Medulla oblongata (tissue), 1 donor: Measurements from ENCODE around the gene FAM131B.
"Not testable (repeated sequence)": the region's sequence is repeated elsewhere in the genome, so short reads cannot be mapped to it uniquely, and the experiment has no call there.

Experiments
- DNase-seq: peaks from one replicate; pipeline ENCODE4 v3.0.0-alpha.2; 2015; ENCODE audit errors: extremely low spot score

Gene FAM131B

DNA sequence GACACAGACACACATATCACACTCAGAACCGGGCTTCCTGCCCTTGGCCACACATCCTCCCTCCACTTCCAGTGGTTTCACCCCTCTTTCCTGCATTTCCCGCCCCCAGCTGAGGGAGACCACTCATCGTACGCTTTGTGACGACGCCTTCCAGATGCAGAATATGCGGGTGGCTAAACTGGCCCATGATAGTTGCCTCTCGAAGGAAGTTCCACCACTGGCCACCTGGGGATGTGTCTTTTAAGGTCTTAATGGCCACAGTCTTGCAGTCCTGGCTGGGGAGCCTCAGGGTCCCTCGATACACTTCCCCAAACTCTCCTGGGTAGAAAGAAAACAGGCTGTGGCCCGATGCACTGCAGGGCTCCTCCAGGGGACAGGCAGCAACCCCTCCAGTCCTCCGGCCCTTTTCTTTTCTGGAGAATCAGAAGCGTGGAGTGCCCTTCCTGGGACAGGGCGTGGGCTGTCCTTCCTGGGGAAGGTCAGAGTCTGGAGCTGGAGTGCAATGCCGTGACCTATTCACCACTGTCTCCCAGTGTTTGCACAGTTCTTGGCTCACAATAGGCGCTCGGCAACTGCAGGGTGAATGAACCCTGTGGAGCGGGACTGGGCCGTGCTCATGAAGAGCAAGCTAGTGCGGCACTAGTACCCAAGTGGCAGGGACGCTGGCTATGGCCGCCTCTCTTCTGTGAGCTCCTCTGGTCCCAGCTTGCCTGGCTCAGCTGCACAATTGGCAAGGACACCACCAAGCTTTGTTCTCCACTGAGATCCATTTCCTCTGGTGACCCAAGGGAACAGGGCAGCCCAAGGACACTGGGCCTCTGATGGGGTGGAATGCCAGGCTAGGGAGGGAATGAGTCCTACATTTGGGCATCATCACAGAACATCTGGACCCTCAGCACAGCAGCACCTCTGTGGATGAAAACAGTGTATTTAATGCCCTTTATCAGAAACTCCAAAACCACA is 33.0 kb upstream of the FAM131B start:
- peak; percentile 37 for DNase-seq

DNA sequence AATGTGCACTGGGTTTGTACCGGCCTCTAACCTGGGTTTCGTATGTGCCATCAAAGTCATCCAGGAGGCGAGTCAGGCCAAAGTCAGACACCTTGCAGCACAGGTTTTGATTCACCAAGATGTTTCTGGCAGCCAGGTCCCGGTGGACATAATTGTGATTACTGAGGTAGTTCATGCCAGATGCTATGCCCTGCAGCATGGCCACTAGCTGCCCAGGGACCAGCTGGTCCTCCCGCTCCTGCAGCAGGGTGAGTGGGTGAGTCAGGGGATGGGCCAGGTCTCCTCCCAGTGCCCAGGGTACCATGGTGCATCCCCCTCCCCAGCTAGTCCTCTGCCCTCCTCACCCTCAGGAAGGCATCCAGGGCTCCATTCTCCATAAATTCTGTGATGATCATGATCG is 32.3 kb upstream of the FAM131B start:
- no peak for DNase-seq

DNA sequence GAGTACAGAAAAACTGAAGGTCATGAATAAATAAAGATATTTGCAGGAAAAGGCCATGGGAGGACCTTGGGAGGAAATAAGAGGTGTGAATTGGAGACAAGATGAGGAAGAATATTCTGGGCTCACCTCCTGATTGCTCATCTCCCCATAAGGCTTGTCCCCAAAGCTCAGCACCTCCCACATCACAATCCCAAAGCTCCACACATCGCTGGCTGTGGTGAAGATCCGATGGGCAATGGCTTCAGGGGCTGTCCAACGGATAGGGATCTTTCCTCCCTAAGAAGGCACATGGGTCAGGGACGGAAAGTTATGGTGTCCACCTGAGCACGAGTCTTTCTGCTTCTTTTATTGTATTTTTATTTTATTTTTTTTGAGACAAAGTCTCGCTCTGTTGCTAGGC is 31.6 kb upstream of the FAM131B start:
- no peak for DNase-seq

DNA sequence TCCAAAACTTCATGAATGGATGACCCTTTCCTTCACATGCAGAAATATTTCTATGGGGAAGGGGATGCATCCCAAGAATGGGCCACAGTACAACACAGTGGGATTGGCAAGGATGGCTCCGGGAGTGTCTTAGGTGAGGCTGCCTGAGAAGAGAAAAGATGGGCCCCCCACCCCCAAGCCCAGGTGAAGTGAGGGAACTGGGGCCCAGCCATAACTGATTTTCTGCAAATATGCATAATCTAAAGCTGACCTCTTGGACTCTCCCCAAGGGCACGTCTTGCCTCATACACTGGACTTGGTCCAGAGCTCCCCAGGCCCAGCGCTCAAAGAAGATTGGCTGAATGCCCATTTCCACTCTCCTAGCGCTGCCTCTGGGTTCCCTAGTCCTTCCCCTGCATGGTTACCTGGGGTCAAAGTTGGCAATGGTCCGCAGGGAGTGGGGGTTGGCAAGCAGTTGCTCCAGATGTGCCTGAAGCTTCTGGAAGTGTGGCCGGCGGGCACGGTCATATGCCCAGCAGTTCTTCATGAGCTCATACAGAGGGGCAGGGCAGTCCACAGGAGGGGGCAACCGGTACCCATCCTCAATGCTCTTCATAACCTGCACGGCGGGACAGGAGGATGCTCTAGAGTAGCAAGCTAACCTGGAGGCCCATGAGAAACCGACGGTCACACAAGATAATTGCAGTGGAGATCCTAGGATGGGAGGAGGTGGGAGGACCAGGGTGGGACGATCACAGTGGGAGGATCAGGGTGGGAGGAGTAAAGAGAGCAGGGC is 30.9 kb upstream of the FAM131B start:
- DNase-seq, result no peak

DNA sequence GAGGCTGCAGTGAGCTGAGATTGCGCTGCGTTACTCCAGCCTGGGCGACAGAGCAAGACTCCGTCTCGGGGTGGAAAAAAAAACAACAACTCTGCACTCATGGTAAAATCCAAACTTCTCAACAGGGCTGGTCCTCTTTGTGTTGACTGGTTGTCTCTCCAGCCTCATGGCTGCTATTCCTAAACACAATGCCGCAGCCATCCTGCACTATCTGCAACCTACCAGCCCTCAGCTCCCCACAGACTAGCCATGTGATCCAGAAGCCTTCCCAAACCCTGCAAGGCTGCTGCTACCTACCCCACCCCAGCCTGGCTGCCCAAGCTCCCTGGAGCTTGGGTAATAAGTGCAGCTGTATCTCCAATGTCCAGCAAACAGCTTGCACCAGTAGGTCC is 30.4 kb upstream of the FAM131B start:
- no peak for DNase-seq

DNA sequence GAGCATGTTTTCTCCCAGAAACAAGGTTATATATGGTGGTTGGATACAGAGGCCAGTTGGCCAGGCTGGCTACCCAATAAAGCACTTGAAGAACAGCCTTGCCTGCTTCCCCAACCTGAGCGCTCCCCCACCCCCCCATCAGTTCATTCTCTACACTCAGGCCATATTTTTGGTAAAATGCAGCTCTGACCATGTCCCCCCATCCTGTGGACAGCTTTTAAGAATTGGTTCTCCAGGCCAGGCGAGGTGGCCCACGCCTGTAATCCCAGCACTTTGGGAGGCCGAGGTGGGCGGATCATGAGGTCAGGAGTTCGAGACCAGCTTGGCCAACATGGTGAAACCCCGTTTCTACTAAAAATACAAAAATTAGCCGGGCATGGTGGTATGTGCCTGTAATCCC is 29.9 kb upstream of the FAM131B start:
- DNase-seq, result not testable (repeated sequence)

DNA sequence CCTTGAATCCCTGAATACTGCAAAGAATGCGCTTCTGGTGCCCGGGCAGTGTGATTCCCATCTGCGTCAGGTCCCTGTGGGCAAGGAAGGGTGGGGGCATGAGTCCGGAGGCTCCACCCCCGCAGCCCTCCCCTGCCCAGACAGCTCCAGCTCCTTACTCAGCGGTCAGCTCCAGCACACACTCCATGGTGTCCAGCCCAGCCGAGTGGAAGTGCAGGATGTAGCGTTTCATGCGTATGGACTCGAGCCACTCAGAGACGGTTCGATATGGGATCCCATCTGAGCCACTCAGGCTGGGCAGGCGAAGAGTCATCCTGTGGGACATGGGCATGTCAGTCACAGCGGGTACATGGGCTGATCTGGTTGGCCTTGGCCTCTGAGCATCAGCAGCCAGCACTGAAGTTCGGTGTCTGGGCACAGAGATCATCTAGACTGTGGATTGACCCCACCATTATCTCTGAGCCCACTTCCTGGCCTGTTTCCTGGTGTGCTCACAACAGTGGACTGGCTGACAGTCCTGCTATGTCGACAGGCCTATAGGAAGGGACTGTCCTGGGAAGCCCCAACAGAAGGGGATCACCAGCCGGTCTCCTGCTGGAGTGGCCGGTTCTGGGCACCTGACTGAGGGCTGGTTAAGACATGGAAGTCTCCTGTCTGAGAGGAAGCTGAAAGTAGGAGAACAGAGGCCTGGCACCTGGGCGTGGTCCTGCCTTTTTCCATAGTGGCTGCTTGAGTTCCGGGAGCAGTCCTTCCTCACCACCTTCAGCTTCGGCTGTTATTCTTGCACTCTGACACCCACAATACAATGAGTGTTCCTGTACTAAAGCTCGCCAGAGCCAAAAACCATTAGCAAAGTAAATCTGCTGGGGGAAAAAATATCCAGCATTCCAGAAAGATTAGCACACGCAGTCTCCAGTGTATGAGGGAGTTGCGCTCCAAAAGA is 29.2 kb upstream of the FAM131B start:
- no peak for DNase-seq

DNA sequence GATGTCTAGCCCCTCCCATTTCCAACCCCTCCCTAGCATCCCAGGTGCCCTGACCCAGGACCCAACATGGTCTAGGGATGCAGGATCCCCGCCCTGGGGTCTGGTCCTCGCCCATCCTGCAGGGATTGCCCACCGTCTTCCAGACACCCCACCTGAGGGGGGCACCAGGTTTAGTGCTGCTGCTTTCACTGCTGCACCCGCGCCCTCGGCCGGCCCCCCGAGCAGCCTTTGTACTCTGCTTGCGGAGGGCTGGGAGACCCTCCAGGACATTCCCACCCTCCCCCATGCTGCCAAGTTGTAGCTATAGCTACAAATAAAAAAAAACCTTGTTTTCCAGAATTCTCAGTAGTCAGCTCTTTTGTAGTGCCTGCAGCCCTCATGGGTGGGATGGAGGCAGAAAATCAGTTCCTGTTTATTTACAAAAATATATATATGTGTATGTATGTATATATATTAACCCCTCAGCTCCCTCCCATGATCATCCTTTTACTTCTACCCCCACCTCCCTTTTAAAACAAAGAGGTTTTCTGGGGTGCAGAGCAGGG is 28.3 kb upstream of the FAM131B start:
- no peak for DNase-seq

DNA sequence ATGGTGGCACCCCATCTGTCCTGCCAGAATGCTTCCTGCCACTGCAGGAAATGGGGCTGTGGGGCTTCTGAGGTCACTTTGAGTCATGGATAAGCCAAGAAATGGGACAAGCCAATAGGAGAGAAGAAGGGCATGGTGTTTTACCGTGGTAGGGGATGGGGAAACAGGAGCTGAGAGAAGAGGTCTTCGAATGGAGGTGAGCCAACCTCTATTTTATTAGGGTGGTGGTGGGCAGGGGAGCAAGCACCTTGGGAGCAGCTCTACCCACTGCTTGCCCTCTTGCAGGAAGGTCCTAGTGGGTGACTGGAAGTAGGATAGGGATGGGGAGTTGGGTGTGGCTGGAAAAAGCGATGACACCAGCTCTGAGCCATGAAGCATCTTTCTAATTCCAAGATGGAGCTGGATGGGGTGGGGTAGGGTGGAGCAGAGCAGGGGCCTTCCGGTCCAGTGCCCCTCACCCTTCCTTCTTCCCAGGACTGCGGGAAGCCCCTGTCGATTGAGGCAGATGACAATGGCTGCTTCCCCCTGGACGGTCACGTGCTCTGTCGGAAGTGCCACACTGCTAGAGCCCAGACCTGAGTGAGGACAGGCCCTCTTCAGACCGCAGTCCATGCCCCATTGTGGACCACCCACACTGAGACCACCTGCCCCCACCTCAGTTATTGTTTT is 27.7 kb upstream of the FAM131B start:
- DNase-seq, result no peak

DNA sequence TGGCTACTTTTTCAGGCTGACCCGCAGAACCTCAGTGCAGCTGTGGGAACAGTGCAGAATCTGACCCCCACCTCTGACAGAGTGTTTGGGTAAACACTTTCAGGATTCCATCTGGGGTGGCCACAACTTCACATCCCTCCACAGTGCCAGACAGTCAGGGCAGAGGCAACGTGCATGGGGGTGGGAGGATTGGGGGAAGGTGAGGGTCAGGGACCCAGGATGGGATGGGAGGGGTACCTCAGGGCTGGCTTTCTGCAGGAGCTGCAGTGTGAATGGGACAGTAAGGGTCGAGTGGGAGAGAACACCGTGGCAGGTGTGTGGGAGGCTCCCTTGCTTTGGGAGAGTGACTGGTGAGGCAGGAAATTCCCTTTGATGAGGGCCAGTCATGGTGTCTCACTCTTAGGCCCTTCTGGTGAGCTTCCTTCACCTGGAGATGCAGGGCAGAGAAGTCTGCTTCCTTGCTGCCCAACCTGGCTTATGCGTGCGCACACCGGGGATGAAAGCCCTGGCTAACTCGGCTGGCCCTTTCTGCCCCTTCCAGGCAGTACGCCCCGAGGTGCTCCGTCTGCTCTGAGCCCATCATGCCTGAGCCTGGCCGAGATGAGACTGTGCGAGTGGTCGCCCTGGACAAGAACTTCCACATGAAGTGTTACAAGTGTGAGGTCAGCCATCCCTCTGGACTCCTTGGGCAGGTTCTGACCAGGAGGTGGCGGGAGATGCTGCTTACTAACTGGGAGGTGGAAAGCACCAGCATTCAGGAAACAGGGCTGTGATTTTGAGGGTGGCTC is 27.0 kb upstream of the FAM131B start:
- no peak for DNase-seq

DNA sequence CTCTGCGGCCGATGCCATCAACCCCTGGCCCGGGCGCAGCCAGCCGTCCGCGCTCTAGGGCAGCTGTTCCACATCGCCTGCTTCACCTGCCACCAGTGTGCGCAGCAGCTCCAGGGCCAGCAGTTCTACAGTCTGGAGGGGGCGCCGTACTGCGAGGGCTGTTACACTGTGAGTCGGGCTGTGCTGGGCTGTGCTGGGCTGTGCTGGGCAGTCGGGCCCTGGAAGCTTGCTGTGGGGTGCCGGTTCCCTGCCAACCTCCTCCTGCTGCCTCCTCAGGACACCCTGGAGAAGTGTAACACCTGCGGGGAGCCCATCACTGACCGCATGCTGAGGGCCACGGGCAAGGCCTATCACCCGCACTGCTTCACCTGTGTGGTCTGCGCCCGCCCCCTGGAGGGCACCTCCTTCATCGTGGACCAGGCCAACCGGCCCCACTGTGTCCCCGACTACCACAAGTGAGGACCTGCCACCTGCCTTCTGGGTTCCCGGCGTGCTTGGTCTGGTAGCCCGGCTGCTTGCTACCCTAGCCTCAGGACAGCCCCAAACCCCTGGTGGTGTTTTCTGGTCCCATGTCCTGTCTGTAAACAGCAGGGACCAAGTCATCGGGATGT is 26.1 kb upstream of the FAM131B start:
- no peak for DNase-seq

DNA sequence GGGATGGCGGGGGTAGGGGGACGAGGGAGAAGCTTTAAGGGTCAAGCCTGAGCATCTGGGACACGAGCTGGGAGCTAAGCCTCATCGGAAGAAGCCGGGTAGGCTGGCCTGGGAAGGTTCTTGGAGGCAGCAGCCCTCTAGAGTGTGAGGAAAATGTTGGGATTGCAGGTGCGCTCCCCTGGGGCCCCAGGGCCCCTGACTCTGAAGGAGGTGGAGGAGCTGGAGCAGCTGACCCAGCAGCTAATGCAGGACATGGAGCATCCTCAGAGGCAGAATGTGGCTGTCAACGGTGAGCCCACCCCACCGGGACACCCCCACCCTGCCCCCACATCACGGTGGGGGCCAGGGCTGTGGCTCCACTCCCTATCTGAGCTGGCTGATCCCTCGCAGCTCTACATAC is 25.5 kb upstream of the FAM131B start:
- DNase-seq, result no peak

DNA sequence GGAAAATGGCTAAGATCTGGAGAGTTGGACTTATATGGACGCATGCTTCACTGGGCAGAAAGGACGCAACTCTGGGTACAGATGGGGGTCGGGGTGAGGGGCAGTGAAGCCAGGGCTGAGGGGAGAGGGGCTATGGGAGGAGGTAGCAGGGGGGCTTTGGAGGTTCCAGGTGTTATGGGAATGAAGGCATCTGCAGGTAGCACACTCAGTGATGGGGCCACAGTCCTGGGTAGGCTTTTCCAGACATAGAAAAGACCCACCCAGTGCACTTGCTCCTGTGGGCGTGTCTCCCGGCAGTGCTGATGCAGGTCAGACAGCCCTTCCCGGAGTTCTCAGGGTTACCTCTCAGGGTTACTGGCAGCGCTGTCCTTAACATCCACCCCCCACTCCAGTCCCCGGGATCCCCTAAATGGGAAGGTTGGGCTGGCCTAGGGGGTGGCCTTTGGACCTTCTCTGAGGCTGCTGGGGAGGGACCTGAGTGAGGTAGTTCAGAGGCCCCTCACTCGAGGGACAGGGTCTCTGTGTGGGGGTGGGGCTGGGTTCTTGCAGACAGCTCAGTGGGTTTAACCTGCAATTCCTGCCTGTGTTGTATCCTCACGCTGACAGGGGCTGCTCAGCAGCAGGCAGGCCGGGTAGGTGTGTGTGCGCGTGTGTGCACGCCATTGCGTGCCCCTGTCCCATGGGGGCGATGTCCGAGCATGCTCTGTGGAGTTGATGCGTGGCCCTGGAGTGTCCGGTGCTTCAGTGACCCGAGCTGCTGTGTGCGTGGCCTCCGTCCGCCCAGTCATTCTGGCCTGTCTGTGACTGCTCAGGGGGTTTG is 24.9 kb upstream of the FAM131B start:
- no peak for DNase-seq

DNA sequence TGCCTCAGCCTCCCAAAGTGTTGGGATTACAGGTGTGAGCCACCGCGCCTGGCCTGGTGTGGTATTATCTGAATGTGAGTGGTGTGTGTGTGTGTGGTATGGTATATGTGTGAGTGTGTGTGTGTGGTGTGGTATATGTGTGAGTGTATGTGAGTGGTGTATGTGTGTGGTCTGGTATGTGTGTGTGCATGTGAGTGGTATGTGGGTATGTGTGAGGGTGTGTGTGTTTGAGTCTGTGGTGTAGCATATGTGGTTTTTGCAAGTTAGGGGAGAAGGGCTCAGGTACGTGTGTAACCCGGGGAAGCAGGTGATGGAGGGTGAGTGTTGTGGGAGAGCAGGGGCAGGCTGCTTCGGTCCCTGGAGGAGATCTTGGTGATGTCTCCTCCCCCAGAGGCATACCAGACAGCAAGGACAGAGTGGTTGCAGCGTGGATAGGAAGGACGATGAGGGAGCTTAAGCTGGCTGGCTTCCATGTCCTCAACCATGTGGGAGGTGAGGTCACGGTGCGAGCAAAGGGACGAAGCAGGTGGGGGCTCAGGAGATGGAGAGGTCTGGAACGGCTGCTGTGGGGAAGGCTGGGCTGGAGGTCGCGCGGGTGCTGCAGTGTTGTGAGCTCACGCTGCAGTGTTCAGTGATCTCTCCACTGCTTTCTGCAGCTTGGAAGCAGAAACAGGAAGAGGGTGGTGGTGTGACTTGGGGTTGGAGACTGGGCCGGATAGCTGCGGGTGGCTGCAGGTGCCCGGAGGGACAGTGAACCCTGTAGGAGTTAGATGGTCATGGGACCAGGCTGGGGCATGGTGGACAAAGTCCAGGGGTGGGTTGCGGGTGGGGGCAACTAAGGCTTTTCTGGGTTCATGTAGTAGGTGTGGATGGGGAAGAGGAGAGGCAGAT is 23.6 kb upstream of the FAM131B start:
- DNase-seq, result peak; percentile 23

DNA sequence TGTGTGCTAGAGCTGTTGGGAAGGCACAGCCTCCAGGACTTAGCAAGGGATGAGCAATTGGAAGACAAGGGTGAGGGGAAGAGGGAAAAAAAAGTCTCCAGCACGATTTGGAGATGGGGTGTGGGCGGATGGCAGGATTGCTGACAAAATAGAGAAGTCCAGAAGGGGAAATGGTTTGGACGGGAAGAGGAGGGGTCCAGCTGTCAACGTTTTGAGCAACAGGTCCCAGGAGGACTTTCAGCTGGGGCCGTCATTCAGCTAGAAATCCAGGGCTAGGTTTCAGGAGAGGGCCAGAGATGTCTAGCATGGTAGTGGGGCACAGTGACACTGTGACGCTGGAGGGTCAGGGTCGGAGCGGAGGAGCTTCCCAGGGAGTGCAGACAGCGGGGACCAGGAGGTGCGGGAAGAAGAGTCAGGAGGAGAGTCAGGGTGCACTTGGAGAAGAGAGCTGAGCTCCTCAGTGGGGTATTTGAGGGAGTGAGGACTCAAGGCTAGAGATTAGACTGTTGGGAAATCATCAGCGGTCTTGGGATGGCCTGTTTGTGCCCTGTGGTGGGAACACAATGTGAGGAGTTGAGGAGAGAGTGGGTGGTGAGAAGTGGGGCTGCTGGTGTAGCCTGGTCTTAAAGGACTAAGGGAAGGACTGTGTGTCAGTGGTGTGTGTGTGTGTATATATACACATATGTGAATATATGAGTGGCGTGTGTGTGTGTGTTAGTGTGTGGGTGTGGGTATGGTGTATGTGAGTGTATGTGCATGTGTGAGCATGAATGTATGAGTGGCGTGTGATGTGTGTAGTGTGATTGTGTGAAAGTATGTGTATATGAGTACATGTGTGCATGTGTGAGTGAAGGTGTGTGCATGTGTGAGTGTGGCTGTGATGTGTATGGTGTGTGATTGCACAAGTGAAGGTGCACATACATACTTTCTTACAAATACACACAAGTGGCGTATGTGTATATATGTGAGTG is 22.4 kb upstream of the FAM131B start:
- no peak for DNase-seq

DNA sequence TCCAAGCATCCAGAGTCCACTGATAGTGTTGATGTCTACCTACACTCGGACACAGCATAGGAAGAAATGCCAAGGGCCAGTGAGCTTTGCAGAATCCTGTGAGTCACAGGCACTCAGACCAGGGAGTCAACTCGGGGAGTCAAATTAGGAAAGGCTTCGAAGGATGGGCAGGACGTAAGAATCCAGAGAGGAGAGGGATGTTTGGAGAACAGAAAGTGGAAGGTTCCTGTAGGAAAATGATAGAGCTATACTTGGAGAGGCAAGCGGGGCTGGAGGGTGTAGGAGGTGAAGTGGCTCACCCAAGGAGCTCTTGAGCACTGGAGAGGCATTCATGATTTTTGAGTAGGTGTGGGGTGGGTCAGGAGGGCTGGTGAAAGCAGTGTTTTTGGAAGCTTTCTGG is 21.6 kb upstream of the FAM131B start:
- DNase-seq, result no peak

DNA sequence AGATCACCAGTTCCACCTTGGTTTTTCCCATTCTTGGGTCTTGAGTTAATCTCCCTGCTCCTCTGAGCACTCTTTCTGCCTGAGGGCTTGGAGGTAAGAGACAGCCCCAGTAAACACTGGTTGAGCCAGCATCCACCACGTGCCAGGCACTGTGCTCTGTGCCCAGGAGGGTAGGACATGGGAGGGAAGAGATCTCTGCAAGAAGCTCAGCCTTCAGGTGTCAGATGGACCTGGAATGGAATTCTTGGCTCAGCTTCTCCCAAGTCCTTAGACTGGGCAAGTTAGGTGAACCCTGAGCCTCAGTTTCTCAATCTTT is 21.1 kb upstream of the FAM131B start:
- DNase-seq, result no peak
